Astrocyte of the spinal cord (primary cell): ENCODE measurements around the gene ART1.

Source experiments
- DNase-seq: peaks from one replicate; pipeline ENCODE4 v3.0.0; 2011; ENCODE audit warnings: low read depth, low spot score
- H3K4me3 ChIP-seq: 2 replicates; pipeline ENCODE4 v1.5.1; 2011; ENCODE audit warnings: low read depth, mild to moderate bottlenecking, low read length, moderate library complexity
- CTCF ChIP-seq: IDR thresholded peaks from 2 replicates; pipeline ENCODE4 v1.5.1; 2012; ENCODE audit warnings: low read depth, mild to moderate bottlenecking, low read length, inconsistent platforms
- in situ Hi-C: cut with HindIII; loops from 2 replicates; pipeline ENCODE4 v1.10.0; 2017; ENCODE audit warnings: low sequenced_read_pairs

ART1 gene

GRCh38 chr11:3610846-3611245 lies 34.1 kb upstream of the ART1 start:
- H3K4me3 ChIP-seq, result no peak overlapping the region
- no peak for DNase-seq
- TF ChIP-seq CTCF, result no peak
- in situ Hi-C loops, result no loop called here

GRCh38 chr11:3611976-3612678 lies 32.8 kb upstream of the ART1 start:
- DNase-seq, result no peak
- no peak overlapping the region for H3K4me3 ChIP-seq
- in situ Hi-C loops, result no loop called here
- no peak for TF ChIP-seq CTCF

- TF ChIP-seq CTCF, result no peak
- in situ Hi-C loops, result no loop called here
- no peak for DNase-seq
- no peak overlapping the region for H3K4me3 ChIP-seq
Measured at GRCh38 chr11:3613998-3614741, 30.8 kb upstream of the ART1 start.

- in situ Hi-C loops, result no loop called here
- TF ChIP-seq CTCF, result no peak
- H3K4me3 ChIP-seq, result no peak overlapping the region
- DNase-seq, result no peak
Measured at GRCh38 chr11:3614742-3615171, 30.2 kb upstream of the ART1 start.

- H3K4me3 ChIP-seq, result no peak overlapping the region
- in situ Hi-C loops, result no loop called here
- no peak for TF ChIP-seq CTCF
- no peak for DNase-seq
Measured at GRCh38 chr11:3615998-3616397, 28.9 kb upstream of the ART1 start.

- no peak for DNase-seq
- no peak overlapping the region for H3K4me3 ChIP-seq
- in situ Hi-C loops, result no loop called here
- no peak for TF ChIP-seq CTCF
Measured at GRCh38 chr11:3616721-3617460, 28.0 kb upstream of the ART1 start.
